ENCODE measurements around the gene STIP1.
A peak's percentile ranks its signal among the peaks of the same experiment; 100 is the strongest.
"Not testable (repeated sequence)": the region's sequence is repeated elsewhere in the genome, so short reads cannot be mapped to it uniquely, and the experiment has no call there.

STIP1 gene

DNA sequence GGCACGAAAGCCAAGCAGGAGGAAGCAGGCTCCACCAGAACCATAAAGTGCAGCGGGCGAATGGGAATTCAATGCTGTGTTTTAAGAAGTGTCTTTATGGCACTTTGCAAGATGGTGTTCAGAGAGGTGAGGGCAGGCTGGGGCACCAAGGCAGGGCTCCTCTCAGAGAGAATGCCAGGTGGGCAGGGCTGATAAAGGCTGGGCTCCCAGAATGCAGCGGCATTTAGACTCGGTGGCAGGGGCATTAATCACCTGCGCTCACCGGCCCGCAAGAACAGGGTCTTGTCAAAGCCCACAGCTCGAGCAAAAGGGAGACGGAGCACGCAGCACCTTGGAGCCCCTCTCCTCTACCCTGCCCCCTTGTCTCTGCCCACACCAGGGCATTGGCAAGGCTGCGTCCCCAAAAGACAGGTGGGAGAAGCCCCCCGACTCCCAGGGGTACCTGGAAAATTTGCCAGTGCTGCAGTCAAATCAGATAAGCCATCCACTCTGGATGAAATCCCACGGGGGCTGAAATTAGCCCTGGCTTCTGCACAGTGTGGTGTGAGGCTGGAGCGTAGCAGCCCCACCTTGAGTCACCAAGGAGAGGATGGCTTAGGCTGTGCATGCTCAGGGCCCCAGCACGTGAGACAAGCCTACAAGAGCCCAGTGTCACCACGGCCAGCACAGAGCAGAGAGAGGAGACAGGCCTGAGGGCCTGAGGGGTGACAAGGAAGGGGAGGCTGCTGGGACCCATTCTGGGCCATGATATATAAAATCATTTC, 28.2 kb upstream of the STIP1 start:
- FAIRE-seq: no peak
- no peak for DNase-seq (ENCODE audit: low spot score)

DNA sequence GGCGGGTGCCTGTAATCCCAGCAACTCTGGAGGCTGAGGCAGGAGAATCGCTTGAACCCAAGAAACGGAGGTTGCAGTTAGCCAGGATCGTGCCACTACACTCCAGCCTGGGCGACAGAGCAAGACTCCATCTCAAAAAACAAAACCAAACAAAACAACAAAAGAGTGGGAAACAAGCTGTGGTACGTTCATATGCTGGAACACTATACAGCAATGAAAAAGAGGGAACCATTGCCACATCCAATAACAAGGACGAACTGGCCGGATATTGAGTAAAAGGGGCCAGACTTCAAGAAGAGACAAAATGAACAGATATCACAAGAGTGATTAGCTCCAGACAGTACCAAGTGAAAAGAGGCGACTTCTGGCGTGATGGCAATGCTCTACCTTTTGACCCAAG, 24.9 kb upstream of the STIP1 start:
- FAIRE-seq: no peak

GRCh38 chr11:64162769-64163168, 23.2 kb upstream of the STIP1 start:
- not testable (repeated sequence) for FAIRE-seq

More for the DNA sequence above, 24.9 kb upstream of the STIP1 start:
- no peak for DNase-seq (ENCODE audit: low spot score)

GRCh38 chr11:64163951-64164350, 22.0 kb upstream of the STIP1 start:
- FAIRE-seq: no peak
- no peak for DNase-seq (ENCODE audit: low spot score)

More at GRCh38 chr11:64162769-64163168, 23.2 kb upstream of the STIP1 start:
- not testable (repeated sequence) for DNase-seq (ENCODE audit: low spot score)

DNA sequence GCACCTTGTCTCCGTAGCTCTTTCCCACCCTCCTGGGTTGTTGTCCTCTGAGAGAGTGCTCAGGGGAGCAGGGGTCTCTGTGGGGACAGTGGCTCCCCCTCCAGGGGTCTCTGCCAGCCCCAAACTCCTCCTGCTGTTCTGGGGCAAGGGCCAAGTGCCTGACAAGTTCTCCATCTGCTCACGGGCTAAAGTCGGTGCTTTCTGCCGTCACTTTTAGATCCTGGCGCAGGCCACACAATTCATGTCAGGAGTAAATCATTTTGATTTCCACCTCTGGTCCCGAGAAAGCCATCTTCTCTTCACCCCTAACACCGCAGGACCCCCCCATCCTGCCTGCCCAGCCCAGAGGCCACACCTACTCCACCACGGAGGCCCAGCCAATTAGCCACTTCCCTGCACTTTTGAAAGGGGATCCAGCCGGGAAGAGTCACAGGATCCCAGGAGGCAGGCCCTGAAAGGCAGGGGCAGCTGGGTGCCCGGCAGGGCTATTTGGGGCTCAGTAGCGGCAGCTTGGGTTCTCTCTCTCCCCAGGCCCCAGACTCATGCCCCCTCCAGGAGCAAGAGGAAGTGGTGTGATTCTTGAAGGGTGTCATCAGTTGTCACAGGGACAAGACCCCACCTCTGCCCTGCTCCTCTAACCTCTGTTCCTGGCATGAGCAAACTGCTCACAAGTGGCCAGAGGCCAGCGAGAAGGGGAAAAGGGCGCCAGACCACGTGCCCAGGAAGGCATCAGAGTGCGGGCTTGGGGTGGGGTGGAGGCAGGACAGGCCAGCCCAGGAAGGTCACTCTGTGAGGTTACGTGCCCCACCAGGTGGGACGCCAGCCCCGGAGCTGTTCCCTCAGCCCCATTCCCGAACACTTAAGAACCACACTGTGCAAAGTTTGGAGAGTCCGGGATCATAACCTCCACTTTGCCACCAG, 21.3 kb upstream of the STIP1 start:
- no peak for DNase-seq (ENCODE audit: low spot score)
- FAIRE-seq: no peak

DNA sequence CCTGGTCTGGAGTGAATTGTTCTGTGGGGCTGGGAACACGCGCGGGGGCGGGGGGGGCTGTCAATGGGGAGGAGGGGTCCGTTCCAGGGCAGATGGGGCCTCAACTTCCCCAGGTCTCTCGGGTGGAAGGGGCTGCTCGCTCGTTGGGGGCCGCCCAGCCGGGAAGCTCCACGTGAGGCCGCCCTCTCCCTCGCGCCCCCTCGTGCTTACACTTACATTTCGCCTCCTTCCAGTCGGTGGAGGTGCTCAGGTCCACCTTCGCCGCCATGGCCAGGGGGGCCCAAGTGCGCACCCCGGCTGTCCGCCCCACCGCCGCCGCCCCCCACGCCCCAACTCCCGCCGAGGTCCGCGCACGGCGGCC, 20.5 kb upstream of the STIP1 start:
- DNase-seq (ENCODE audit: low spot score) (peak; percentile 45), FAIRE-seq (no peak)

DNA sequence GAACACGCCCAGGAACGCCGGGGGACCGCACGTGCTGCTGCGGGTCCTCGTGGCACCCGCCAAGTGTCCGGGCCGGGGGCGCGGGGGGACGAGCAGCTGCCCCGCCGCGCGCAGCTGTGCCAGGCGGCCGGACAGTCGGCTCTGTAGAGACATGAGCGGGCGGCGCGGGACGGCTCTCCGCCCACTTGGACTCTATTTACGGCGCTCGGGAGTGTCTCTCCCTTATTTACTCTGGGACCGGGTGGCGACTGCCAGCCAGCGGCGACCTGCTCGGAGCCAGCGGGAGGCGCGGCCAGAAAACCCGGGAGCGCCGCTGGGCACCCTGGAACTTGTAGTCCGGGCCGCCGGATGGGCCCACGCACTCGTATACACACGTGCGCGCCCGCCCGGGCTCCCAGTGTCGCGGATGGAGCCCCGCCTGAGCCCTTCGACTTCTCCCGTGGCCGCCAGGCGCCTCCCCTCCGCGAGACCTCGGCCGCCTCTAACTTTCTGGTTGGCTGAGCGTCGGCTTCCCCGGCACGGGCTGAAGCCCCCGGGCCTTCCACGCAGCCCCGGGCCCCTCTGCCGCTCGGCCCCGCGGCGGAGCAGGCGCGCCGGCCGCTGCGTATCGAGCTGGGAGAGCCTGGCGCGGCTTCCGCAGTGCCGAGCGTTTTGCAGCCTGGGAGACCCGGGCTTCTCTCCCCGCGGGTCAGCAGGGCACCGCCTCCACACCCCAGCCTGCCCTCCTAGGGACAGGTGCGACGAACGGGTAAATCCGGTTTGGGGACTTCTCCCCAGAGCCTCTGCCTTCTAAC, 19.9 kb upstream of the STIP1 start, which contains the start of gene MACROD1:
Gene MACROD1, minus strand, starts transcription at position 272 of the 794 bp plus-strand sequence. Its CDS starts 119 bp downstream, at position 153.
- no peak for FAIRE-seq
- peak; percentile 93 for DNase-seq (ENCODE audit: low spot score)

DNA sequence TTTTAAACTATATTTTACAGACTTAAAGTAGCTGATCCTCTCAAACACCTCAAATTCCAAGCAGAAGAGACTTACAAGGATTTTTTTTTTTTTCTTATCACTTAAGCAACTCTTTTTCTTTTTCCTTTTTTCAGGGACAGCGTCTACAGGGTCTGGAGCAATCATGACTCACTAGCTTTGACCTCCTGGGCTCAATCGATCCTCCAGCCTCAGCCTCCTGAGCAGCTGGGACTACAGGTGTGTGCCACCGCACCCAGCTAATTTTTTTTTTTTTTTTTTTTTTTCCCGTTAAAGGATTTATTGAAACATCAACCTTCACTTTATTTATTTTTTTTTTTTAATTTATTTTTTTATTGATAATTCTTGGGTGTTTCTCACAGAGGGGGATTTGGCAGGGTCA, 15.6 kb upstream of the STIP1 start:
- FAIRE-seq (no peak), DNase-seq (ENCODE audit: low spot score) (no peak)

- FAIRE-seq: no peak
- DNase-seq (ENCODE audit: low spot score): no peak
These were observed 12.2 kb upstream of the STIP1 start for GRCh38 chr11:64173616-64174355.

- no peak for FAIRE-seq
These were observed 9.2 kb upstream of the STIP1 start for GRCh38 chr11:64176751-64177150.

GRCh38 chr11:64178203-64178602, 7.8 kb upstream of the STIP1 start:
- no peak for FAIRE-seq
- DNase-seq (ENCODE audit: low spot score): no peak

More at GRCh38 chr11:64176751-64177150, 9.2 kb upstream of the STIP1 start:
- DNase-seq (ENCODE audit: low spot score): no peak

- DNase-seq (ENCODE audit: low spot score) (no peak), FAIRE-seq (no peak)
These were observed 6.9 kb upstream of the STIP1 start for GRCh38 chr11:64178951-64179639.

DNA sequence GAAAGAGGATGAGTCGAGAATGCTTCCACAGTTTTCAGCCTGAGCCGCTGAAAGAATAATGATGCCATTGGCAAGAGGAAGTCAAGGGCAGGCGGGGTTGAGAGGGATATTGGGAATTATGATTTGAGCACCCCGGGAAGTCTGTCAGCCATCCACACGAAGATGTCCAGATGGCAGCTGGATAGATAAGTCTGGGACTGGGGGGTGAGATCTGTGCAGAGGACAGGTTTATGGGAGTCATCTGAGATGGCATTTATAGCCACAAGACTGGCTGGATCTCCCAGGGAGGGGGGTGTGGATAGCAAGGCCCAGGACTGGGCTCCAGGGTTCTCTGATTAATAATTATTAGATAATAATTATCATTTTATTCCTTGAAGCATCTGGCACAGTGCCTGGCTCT, 5.1 kb upstream of the STIP1 start:
- DNase-seq (ENCODE audit: low spot score): no peak
- no peak for FAIRE-seq

- FAIRE-seq (no peak), DNase-seq (ENCODE audit: low spot score) (peak; percentile 93)
These were observed 4.2 kb upstream of the STIP1 start for GRCh38 chr11:64181506-64182411.

GRCh38 chr11:64183890-64184289, 2.1 kb upstream of the STIP1 start:
- no peak for FAIRE-seq
- no peak for DNase-seq (ENCODE audit: low spot score)

- FAIRE-seq: no peak
- peak; percentile 77 for DNase-seq (ENCODE audit: low spot score)
These were observed 737 bp upstream of the STIP1 start for GRCh38 chr11:64185175-64185692.

- FAIRE-seq: no peak
- DNase-seq (ENCODE audit: low spot score): no peak
These were observed 658 bp downstream of the STIP1 start for GRCh38 chr11:64186492-64187165.

DNA sequence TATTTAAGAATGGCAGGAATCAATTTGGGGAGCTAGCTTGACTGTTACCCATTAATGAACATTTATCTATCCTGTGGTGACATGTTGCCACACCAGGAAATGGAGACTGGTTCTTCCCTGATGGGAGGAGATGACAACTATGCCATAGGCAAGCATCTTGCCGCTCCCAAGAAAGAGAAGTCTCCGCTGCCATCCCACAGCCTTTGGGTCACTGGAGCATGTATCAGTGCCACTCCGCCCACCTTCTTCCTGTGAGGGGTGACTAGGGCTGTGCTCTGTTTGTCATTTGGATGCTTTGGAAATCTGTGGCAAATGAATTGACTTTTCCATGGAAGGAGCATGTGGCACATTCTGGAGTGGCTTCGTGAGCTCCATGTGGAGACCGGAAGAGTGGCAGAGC, 6.5 kb downstream of the STIP1 start:
- FAIRE-seq: no peak
- DNase-seq (ENCODE audit: low spot score): no peak
